GM23248 (cell line): ENCODE results near the gene GARNL3.

Experiments used
- EZH2 ChIP-seq: fragments of 200-600 bp; sonication (generic); IDR thresholded peaks from 2 replicates; pipeline ENCODE4 v1.6.1; 2018; ENCODE audit warnings: antibody characterized with exemption, mild to moderate bottlenecking; ENCODE audit not compliant: insufficient read depth, poor library complexity, severe bottlenecking
- EZH2phosphoT487 ChIP-seq: fragments of 200-600 bp; sonication (generic); IDR thresholded peaks from 2 replicates; pipeline ENCODE4 v1.6.1; 2018; ENCODE audit warnings: antibody characterized with exemption, moderate library complexity, mild to moderate bottlenecking, low read depth; ENCODE audit not compliant: insufficient read depth

GRCh38 chr9:127415141-127415540 lies 150.6 kb downstream of the GARNL3 start:
- TF ChIP-seq EZH2phosphoT487 = no peak
- no peak for TF ChIP-seq EZH2
